Uterus (tissue), 2 donors: ENCODE data around the gene P2RY13.

Experiments used
- POLR2A ChIP-seq, 2 donors: fragments of 450-650 bp; IDR thresholded peaks; one replicate each; pipeline ENCODE4 v1.6.1; 2016; ENCODE audit warnings: antibody characterized with exemption in 2 of 2, mild to moderate bottlenecking in 1 of 2, moderate library complexity in 1 of 2
- TF ChIP-seq, protein P1 (sequence below), 4 experiments: fragments of 200-600 bp in 2 of 4; fragments of 450-650 bp in 2 of 4; sonication (generic) in 2 of 4; IDR thresholded peaks; one replicate each; pipeline ENCODE4 v1.5.1; 2016 to 2019; ENCODE audit warnings: antibody characterized with exemption in 4 of 4, mild to moderate bottlenecking in 2 of 4, moderate library complexity in 1 of 4

DNA sequence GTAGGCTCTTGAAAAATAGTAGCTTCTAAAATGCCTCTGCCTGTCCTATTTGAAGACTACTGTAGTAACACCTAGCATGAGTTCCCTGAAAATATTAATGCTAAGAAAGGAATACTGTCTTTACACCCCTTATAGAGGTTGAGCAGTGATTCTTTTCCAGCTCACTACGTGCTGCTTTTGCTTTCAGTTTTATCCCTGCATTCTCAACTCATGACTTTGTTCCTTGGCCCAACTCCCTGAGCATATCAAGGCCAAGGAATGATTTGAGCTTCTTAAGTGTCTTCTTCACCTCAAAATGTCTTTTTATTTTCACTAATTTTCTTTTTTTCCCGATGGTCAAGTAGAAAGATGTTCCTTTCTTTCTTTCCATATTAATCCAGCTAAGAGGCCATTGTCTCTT lies 16.5 kb upstream of the P2RY13 start:
- TF ChIP-seq, protein P1, sequence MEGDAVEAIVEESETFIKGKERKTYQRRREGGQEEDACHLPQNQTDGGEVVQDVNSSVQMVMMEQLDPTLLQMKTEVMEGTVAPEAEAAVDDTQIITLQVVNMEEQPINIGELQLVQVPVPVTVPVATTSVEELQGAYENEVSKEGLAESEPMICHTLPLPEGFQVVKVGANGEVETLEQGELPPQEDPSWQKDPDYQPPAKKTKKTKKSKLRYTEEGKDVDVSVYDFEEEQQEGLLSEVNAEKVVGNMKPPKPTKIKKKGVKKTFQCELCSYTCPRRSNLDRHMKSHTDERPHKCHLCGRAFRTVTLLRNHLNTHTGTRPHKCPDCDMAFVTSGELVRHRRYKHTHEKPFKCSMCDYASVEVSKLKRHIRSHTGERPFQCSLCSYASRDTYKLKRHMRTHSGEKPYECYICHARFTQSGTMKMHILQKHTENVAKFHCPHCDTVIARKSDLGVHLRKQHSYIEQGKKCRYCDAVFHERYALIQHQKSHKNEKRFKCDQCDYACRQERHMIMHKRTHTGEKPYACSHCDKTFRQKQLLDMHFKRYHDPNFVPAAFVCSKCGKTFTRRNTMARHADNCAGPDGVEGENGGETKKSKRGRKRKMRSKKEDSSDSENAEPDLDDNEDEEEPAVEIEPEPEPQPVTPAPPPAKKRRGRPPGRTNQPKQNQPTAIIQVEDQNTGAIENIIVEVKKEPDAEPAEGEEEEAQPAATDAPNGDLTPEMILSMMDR (IDR thresholded peaks at IDR 0.05), result no peak
- TF ChIP-seq POLR2A (IDR thresholded peaks at IDR 0.05), result no peak
